IMR-90 (cell line): Measurements from ENCODE around the gene FRMD1.

Source experiments
- BHLHE40 ChIP-seq: fragments of 150-350 bp; IDR thresholded peaks from 2 replicates; pipeline ENCODE4 v1.6.1; 2016; ENCODE audit warnings: mild to moderate bottlenecking, low read depth, low read length
- MAZ ChIP-seq: IDR thresholded peaks from 2 replicates; pipeline ENCODE4 v1.6.1; 2012; ENCODE audit warnings: low read depth, mild to moderate bottlenecking, low read length, improper control_type of control experiment, moderate library complexity, borderline replicate concordance
- RFX5 ChIP-seq: IDR thresholded peaks from 2 replicates; pipeline ENCODE4 v1.8.0; 2012; ENCODE audit warnings: low read depth, mild to moderate bottlenecking, low read length, moderate library complexity
- TF ChIP-seq, protein P1 (sequence below): conservative IDR thresholded peaks from 2 replicates; pipeline ENCODE4 v1.5.1; 2012; ENCODE audit warnings: mild to moderate bottlenecking, low read depth, low read length, improper control_type of control experiment

DNA sequence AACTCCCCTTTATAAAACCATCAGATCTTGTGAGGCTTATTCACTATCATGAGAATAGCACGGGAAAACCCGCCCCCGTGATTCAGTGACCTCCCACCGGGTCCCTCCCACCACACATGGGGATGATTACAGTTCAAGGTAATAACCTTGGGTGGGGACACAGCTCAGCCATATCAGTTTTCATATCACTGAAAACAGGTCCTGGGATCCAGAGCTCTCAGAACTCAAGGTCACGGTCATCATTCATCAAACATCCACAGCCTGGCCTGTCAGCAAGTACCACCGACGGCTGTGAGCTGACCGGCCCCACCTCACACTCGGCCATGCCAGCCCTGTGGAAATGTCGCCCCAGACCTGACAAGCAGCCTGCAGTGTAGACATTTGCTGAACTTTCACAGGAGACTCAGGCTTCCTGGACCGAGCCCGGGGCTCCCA is 14.1 kb upstream of the FRMD1 start:
- TF ChIP-seq, protein P1, sequence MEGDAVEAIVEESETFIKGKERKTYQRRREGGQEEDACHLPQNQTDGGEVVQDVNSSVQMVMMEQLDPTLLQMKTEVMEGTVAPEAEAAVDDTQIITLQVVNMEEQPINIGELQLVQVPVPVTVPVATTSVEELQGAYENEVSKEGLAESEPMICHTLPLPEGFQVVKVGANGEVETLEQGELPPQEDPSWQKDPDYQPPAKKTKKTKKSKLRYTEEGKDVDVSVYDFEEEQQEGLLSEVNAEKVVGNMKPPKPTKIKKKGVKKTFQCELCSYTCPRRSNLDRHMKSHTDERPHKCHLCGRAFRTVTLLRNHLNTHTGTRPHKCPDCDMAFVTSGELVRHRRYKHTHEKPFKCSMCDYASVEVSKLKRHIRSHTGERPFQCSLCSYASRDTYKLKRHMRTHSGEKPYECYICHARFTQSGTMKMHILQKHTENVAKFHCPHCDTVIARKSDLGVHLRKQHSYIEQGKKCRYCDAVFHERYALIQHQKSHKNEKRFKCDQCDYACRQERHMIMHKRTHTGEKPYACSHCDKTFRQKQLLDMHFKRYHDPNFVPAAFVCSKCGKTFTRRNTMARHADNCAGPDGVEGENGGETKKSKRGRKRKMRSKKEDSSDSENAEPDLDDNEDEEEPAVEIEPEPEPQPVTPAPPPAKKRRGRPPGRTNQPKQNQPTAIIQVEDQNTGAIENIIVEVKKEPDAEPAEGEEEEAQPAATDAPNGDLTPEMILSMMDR: no peak
- no peak for TF ChIP-seq RFX5
- no peak for TF ChIP-seq BHLHE40
- TF ChIP-seq MAZ: no peak
